HCT116 (cell line): ENCODE measurements around the gene FAM204A.

Experiments
- CEBPB ChIP-seq: IDR thresholded peaks from 2 replicates; pipeline ENCODE4 v1.6.1; 2012; ENCODE audit warnings: low read depth
- EGR1 ChIP-seq: IDR thresholded peaks from 2 replicates; pipeline ENCODE4 v1.6.1; 2012; ENCODE audit warnings: low read depth
- EZH2 ChIP-seq: fragments of 200-600 bp; sonication (generic); IDR thresholded peaks from 2 replicates; pipeline ENCODE4 v1.6.1; 2017; ENCODE audit warnings: antibody characterized with exemption, mixed run types
- FOSL1 ChIP-seq: IDR thresholded peaks from 2 replicates; pipeline ENCODE4 v1.6.1; 2012; ENCODE audit warnings: low read depth
- POLR2A ChIP-seq: IDR thresholded peaks from 2 replicates; pipeline ENCODE4 v1.7.0; 2011; ENCODE audit warnings: borderline replicate concordance; ENCODE audit not compliant: insufficient read depth, insufficient read length; ENCODE audit errors: extremely low read depth
- POLR2AphosphoS5 ChIP-seq: IDR thresholded peaks from 2 replicates; pipeline ENCODE4 v1.6.1; 2011; ENCODE audit warnings: mild to moderate bottlenecking, low read depth, low read length, moderate library complexity
- RAD21 ChIP-seq: IDR thresholded peaks from 2 replicates; pipeline ENCODE4 v1.6.1; 2012; ENCODE audit warnings: low read depth, mild to moderate bottlenecking
- SP1 ChIP-seq: IDR thresholded peaks from 2 replicates; pipeline ENCODE4 v1.6.1; 2012; ENCODE audit warnings: low read depth
- TCF7L2 ChIP-seq: IDR thresholded peaks from 2 replicates; pipeline ENCODE4 v1.7.0; 2011; ENCODE audit warnings: borderline replicate concordance, inconsistent platforms; ENCODE audit not compliant: insufficient read depth, insufficient read length; ENCODE audit errors: extremely low read depth
- YY1 ChIP-seq: IDR thresholded peaks from 2 replicates; pipeline ENCODE4 v1.6.1; 2011; ENCODE audit warnings: low read length, low read depth, moderate library complexity, mild to moderate bottlenecking; ENCODE audit not compliant: insufficient replicate concordance; ENCODE audit errors: extremely low read depth
- ZNF274 ChIP-seq: fragments of 200-500 bp; sonication (Bioruptor generic); IDR thresholded peaks from 2 replicates; pipeline ENCODE4 v1.6.1; 2014; ENCODE audit warnings: mild to moderate bottlenecking, low read depth, low read length, inconsistent platforms
- TF ChIP-seq, protein P1 (sequence below), 3 experiments: fragments of 200-600 bp in 1 of 3; sonication (generic) in 1 of 3; IDR thresholded peaks in 2 of 3; conservative IDR thresholded peaks in 1 of 3; 2 replicates each; pipeline ENCODE4 v1.5.1; 2012 to 2017; ENCODE audit warnings: low read depth in 2 of 3, low read length in 2 of 3, antibody characterized with exemption in 1 of 3, borderline replicate concordance in 1 of 3, control low read depth in 1 of 3, mild to moderate bottlenecking in 1 of 3, mixed read lengths in 1 of 3, mixed run types in 1 of 3, moderate library complexity in 1 of 3; ENCODE audit not compliant: insufficient read depth in 1 of 3
- TF ChIP-seq, protein P2 (sequence below): IDR thresholded peaks from 2 replicates; pipeline ENCODE4 v1.6.1; 2011; ENCODE audit warnings: mild to moderate bottlenecking, low read length, moderate library complexity; ENCODE audit not compliant: insufficient replicate concordance; ENCODE audit errors: extremely low read depth
- TF ChIP-seq, protein P3 (sequence below): IDR thresholded peaks from 2 replicates; pipeline ENCODE4 v1.6.1; 2012

DNA sequence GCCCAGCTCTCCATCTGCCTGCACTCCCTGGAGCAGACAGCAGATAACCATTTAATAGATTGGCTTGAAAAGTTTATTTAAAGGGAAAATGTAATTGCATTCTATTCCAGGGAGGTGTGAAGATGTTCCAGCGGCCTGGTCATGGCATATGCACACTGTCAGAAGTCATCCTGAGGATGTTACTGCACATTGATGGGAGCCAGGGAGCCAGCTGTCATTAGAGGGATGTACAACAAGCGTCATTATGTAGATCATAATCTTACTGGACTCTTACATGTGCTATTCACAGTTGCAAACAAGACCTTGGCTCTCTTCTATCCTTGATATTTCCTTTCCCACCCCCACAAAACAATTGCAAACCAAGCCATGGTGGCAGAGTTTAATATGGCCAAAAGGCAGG is 65.4 kb downstream of the FAM204A start:
- TF ChIP-seq SP1 (no peak), YY1 (no peak), EZH2 (no peak), POLR2AphosphoS5 (no peak), POLR2A (no peak), EGR1 (no peak), FOSL1 (no peak), ZNF274 (no peak), CEBPB (no peak), RAD21 (no peak), TCF7L2 (no peak)
- TF ChIP-seq, protein P1, sequence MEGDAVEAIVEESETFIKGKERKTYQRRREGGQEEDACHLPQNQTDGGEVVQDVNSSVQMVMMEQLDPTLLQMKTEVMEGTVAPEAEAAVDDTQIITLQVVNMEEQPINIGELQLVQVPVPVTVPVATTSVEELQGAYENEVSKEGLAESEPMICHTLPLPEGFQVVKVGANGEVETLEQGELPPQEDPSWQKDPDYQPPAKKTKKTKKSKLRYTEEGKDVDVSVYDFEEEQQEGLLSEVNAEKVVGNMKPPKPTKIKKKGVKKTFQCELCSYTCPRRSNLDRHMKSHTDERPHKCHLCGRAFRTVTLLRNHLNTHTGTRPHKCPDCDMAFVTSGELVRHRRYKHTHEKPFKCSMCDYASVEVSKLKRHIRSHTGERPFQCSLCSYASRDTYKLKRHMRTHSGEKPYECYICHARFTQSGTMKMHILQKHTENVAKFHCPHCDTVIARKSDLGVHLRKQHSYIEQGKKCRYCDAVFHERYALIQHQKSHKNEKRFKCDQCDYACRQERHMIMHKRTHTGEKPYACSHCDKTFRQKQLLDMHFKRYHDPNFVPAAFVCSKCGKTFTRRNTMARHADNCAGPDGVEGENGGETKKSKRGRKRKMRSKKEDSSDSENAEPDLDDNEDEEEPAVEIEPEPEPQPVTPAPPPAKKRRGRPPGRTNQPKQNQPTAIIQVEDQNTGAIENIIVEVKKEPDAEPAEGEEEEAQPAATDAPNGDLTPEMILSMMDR (IDR thresholded peaks at IDR 0.05 in 2 of 3, conservative IDR thresholded peaks at IDR 0.05 in 1 of 3; ENCODE audit: borderline replicate concordance in 1 of 3, insufficient read depth in 1 of 3, low read depth in 2 of 3, low read length in 2 of 3): no peak
- TF ChIP-seq, protein P2, sequence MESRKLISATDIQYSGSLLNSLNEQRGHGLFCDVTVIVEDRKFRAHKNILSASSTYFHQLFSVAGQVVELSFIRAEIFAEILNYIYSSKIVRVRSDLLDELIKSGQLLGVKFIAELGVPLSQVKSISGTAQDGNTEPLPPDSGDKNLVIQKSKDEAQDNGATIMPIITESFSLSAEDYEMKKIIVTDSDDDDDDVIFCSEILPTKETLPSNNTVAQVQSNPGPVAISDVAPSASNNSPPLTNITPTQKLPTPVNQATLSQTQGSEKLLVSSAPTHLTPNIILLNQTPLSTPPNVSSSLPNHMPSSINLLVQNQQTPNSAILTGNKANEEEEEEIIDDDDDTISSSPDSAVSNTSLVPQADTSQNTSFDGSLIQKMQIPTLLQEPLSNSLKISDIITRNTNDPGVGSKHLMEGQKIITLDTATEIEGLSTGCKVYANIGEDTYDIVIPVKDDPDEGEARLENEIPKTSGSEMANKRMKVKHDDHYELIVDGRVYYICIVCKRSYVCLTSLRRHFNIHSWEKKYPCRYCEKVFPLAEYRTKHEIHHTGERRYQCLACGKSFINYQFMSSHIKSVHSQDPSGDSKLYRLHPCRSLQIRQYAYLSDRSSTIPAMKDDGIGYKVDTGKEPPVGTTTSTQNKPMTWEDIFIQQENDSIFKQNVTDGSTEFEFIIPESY: no peak
- TF ChIP-seq, protein P3, sequence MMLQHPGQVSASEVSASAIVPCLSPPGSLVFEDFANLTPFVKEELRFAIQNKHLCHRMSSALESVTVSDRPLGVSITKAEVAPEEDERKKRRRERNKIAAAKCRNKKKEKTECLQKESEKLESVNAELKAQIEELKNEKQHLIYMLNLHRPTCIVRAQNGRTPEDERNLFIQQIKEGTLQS: no peak
